Heart left ventricle (tissue), 13 donors: ENCODE results near the gene ASIC2.

ENCODE experiments used
- POLR2A ChIP-seq, 2 donors: fragments of 450-650 bp; IDR thresholded peaks; one replicate each; pipeline ENCODE4 v1.6.1; 2017; ENCODE audit warnings: antibody characterized with exemption in 2 of 2, mild to moderate bottlenecking in 2 of 2, moderate library complexity in 2 of 2
- TF ChIP-seq, protein P1 (sequence below), 12 donors: fragments of 200-600 bp; sonication (generic) in 4 of 12; IDR thresholded peaks; one replicate each; pipeline versions ENCODE4 v1.5.0 to v1.8.0; 2018 to 2022; ENCODE audit warnings: antibody characterized with exemption in 12 of 12, mild to moderate bottlenecking in 5 of 12
- donor health status: ischemic (EF 13 %, LVEDD 7.1; RV severe dilation, severe dysfunction).
- donor health status: DM: no; HTN: yes; CAD: no.
- donor health status: DM: no; HTN: no; CAD: no.
- donor health status: ischemic (EF 25% LVEDD 6.9; RV normal size, moderate dysfunction).
- donor health status: ischemic (EF 25% LVEDD 5.7; RV mildly dilated, moderate dysfunction).
- donor health status: ischemic (EF 35%, LVEDD 5.7; RV mildly dilated, moderate dysfunction).
- donor health status: nonischemic (EF 11% LVEDD 7.7; RV severe dilation, severe dysfunction).
- donor health status: DM: yes; HTN: yes; CAD: no.
- donor health status: PGD.
- donor health status: ischemic (EF 29% LVEDD 5.4; RV normal size, mild dysfunction).
- donor health status: nonischemic (EF 23%, LVEDD 6.1; RV moderate dilation, normal function).

DNA sequence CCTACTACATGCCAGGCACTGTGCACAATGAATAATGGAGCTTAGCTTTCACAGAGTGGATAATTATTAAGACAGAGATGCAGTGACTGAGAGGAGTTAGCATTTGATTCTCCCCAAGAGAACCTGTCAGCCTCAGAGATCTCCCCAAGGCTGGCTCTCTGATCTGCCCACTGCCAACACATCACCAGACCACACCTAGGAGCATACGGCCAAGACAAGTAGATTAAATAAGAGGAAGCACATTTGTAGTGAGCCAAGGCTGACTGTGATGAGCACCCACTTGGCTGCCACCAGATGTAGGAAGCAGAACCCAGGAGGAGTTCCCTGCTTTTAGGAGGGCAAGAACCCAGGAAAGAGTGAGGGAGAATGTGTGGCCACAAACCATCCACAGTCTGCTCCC lies 171.3 kb downstream of the ASIC2 start:
- TF ChIP-seq, protein P1, sequence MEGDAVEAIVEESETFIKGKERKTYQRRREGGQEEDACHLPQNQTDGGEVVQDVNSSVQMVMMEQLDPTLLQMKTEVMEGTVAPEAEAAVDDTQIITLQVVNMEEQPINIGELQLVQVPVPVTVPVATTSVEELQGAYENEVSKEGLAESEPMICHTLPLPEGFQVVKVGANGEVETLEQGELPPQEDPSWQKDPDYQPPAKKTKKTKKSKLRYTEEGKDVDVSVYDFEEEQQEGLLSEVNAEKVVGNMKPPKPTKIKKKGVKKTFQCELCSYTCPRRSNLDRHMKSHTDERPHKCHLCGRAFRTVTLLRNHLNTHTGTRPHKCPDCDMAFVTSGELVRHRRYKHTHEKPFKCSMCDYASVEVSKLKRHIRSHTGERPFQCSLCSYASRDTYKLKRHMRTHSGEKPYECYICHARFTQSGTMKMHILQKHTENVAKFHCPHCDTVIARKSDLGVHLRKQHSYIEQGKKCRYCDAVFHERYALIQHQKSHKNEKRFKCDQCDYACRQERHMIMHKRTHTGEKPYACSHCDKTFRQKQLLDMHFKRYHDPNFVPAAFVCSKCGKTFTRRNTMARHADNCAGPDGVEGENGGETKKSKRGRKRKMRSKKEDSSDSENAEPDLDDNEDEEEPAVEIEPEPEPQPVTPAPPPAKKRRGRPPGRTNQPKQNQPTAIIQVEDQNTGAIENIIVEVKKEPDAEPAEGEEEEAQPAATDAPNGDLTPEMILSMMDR (IDR thresholded peaks at IDR 0.05), result no peak
- no peak for TF ChIP-seq POLR2A (IDR thresholded peaks at IDR 0.05)
